Keratinocyte (primary cell): ENCODE results near the gene LRRC52. TPM values are rescaled to one million over a fixed set of nuclear protein-coding genes. Genes with fewer than 3 reads are reported as not detected.

ENCODE experiments used
- DNase-seq: peaks from one replicate; pipeline ENCODE4 v3.0.0-alpha.2; 2011; ENCODE audit warnings: low read depth, missing footprints, low spot score
- FAIRE-seq: peaks from 2 replicates; lab custom pipeline; 2011; peaks lifted over from hg19 to GRCh38; lab: Jason Lieb, UNC
- H2AFZ ChIP-seq: 2 replicates; pipeline ENCODE4 v1.6.0; 2012; ENCODE audit warnings: low read length, control low read depth, inconsistent platforms; ENCODE audit not compliant: control insufficient read depth
- H3K27ac ChIP-seq: 2 replicates; pipeline ENCODE4 v1.5.1; 2011; ENCODE audit warnings: low read length; ENCODE audit not compliant: control insufficient read depth, insufficient read depth
- H3K27me3 ChIP-seq: 3 replicates; pipeline ENCODE4 v1.6.0; 2011; ENCODE audit warnings: low read length; ENCODE audit not compliant: control insufficient read depth, insufficient read depth; ENCODE audit errors: extremely low read depth
- H3K36me3 ChIP-seq, 2 experiments: 2 replicates in 1 of 2; 3 replicates in 1 of 2; pipeline ENCODE4 v1.5.1; 2011; ENCODE audit warnings: low read length in 2 of 2, mild to moderate bottlenecking in 1 of 2; ENCODE audit not compliant: control insufficient read depth in 2 of 2, insufficient read depth in 2 of 2; ENCODE audit errors: extremely low read depth in 1 of 2
- H3K4me1 ChIP-seq: 3 replicates; pipeline ENCODE4 v1.5.1; 2011; ENCODE audit warnings: low read length; ENCODE audit not compliant: control insufficient read depth, insufficient read depth; ENCODE audit errors: extremely low read depth
- H3K4me2 ChIP-seq: 3 replicates; pipeline ENCODE4 v1.6.0; 2011; ENCODE audit warnings: low read depth, low read length; ENCODE audit not compliant: control insufficient read depth, insufficient read depth; ENCODE audit errors: extremely low read depth
- H3K4me3 ChIP-seq, 3 experiments: fragments of 200-600 bp in 1 of 3; sonication (generic) in 1 of 3; 2 replicates in 2 of 3; 3 replicates in 1 of 3; pipeline ENCODE4 v1.5.1; 2011 to 2016; ENCODE audit warnings: low read length in 3 of 3, mild to moderate bottlenecking in 3 of 3, control low read depth in 2 of 3, inconsistent platforms in 1 of 3, low read depth in 1 of 3, mixed read lengths in 1 of 3, mixed run types in 1 of 3, moderate library complexity in 1 of 3; ENCODE audit not compliant: control insufficient read depth in 2 of 3, insufficient read depth in 2 of 3; ENCODE audit errors: extremely low read depth in 1 of 3
- H3K79me2 ChIP-seq: 2 replicates; pipeline ENCODE4 v1.6.0; 2012; ENCODE audit warnings: low read length; ENCODE audit not compliant: control insufficient read depth, insufficient read depth
- H3K9ac ChIP-seq: 3 replicates; pipeline ENCODE4 v1.6.0; 2011; ENCODE audit warnings: low read length; ENCODE audit not compliant: control insufficient read depth, insufficient read depth; ENCODE audit errors: extremely low read depth
- H3K9me1 ChIP-seq: 3 replicates; pipeline ENCODE4 v1.6.0; 2011; ENCODE audit warnings: low read length; ENCODE audit not compliant: control insufficient read depth, insufficient read depth; ENCODE audit errors: extremely low read depth
- H3K9me3 ChIP-seq: 2 replicates; pipeline ENCODE4 v1.5.1; 2012; ENCODE audit warnings: low read depth, low read length; ENCODE audit not compliant: control insufficient read depth
- H4K20me1 ChIP-seq: 3 replicates; pipeline ENCODE4 v1.6.0; 2011; ENCODE audit warnings: low read length; ENCODE audit not compliant: control insufficient read depth, insufficient read depth; ENCODE audit errors: extremely low read depth
- CTCF ChIP-seq, 3 experiments: IDR thresholded peaks in 1 of 3; conservative IDR thresholded peaks in 1 of 3; optimal IDR thresholded peaks in 1 of 3; 2 replicates in 2 of 3; 3 replicates in 1 of 3; pipeline versions ENCODE3 to v1.5.1; 2011; ENCODE audit warnings: low read length in 3 of 3, mild to moderate bottlenecking in 3 of 3, moderate library complexity in 2 of 3, control low read depth in 1 of 3, inconsistent platforms in 1 of 3; ENCODE audit not compliant: insufficient read depth in 2 of 3; ENCODE audit errors: extremely low read depth in 1 of 3
- EZH2 ChIP-seq: IDR thresholded peaks from one replicate; pipeline ENCODE4 v1.6.1; 2012; ENCODE audit warnings: inconsistent platforms, mild to moderate bottlenecking, low read length, moderate library complexity
- dilution Hi-C: fragments of 300-500 bp; cut with MboI; formaldehyde crosslinking; loops from one replicate; pipeline ENCODE4 v1.7.0; 2020; ENCODE audit warnings: low sequenced_read_pairs; ENCODE audit not compliant: extremely low pct_ligation_motif_present
- polyA plus RNA-seq, 5 experiments: library from polyadenylated mRNA; depleted of rRNA in 3 of 5; stranded (reverse) in 3 of 5; stranded (forward) in 1 of 5; unstranded in 1 of 5; fragments of >200 nt; gene quantifications; 1 replicate in 1 of 5; 2 replicates in 3 of 5; 3 replicates in 1 of 5; pipeline versions ENCODE4 v1.2.1 to v1.2.3, GENCODE V29; 2011 to 2012; ENCODE audit warnings: missing spikeins in 2 of 5, low read depth in 1 of 5, low replicate concordance in 1 of 5

LRRC52 gene
- polyA plus RNA-seq, 1 donor (not counting 4 experiments of a cell fraction or from before 2014, with no cell fraction given) = not detected

- Histone ChIP-seq H3K4me3 (no peak overlapping the region), H2AFZ (no peak overlapping the region)
- no peak for DNase-seq
These were observed 68.3 kb downstream of the LRRC52 start for GRCh38 chr1:165612062-165612461.

More at GRCh38 chr1:165612062-165612461, 68.3 kb downstream of the LRRC52 start:
- Histone ChIP-seq H3K27me3 (peaks cover 5% of the 10 kb centered on the region), H3K4me2 (no peak overlapping the region), H4K20me1 (no peaks in the 10 kb centered on the region), H3K4me1 (no peaks in the 10 kb centered on the region), H3K79me2 (no peaks in the 10 kb centered on the region), H3K36me3 (no peaks in the 10 kb centered on the region), H3K9me3 (no peaks in the 10 kb centered on the region), H3K27ac (no peak overlapping the region), H3K9me1 (no peaks in the 10 kb centered on the region), H3K9ac (no peak overlapping the region)
- no peak for TF ChIP-seq CTCF (optimal IDR thresholded peaks at IDR 0.05 in 1 of 3, IDR thresholded peaks at IDR 0.05 in 1 of 3, conservative IDR thresholded peaks at IDR 0.05 in 1 of 3; ENCODE audit: extremely low read depth in 1 of 3, insufficient read depth in 2 of 3, low read length in 3 of 3)
- TF ChIP-seq EZH2 = no peak
- dilution Hi-C loops = no loop called here
- FAIRE-seq = no peak

Other genes with a start within 250 kb of the LRRC52 start
- gene LMX1A, start 187.3 kb upstream of the LRRC52 start, polyA plus RNA-seq = not detected in 3 replicates
- gene RXRG, start 98.9 kb upstream of the LRRC52 start, polyA plus RNA-seq = 0.03 to 0.05 TPM in 2 of 3 replicates, not detected in the other
- gene MGST3, start 87.2 kb downstream of the LRRC52 start, polyA plus RNA-seq = 230 to 410 TPM (median 319 TPM) in 3 replicates
- 52.8 to 77.4 TPM (median 75.2 TPM) in 3 replicates for gene ALDH9A1, start 154.6 kb downstream of the LRRC52 start, polyA plus RNA-seq
- gene TMCO1, start 224.9 kb downstream of the LRRC52 start, polyA plus RNA-seq = 120 to 172 TPM (median 158 TPM) in 3 replicates